ENCODE results near the gene BCAS3. TPM values are rescaled to one million over a fixed set of nuclear protein-coding genes. Genes with fewer than 3 reads are reported as not detected.

Gene BCAS3
- total RNA-seq, 2 experiments from 2014 or later: 13.4 to 14.5 TPM

- Histone ChIP-seq H4K20me1 (ENCODE audit: insufficient read depth, low read length) (no peaks in the 10 kb centered on the region), H3K9me3 (ENCODE audit: low read length) (no peaks in the 10 kb centered on the region), H3K79me2 (ENCODE audit: insufficient read depth, low read depth, low read length) (no peaks in the 10 kb centered on the region), H3K4me2 (ENCODE audit: low read length) (no peak overlapping the region), H3K27ac (ENCODE audit: low read depth, low read length, poor library complexity, severe bottlenecking) (no peak overlapping the region), H3K9me2 (ENCODE audit: insufficient read depth, low read length) (no peaks in the 10 kb centered on the region), H3K4me3 (ENCODE audit: low read depth, low read length, poor library complexity, severe bottlenecking) (no peak overlapping the region), H2AFZ (ENCODE audit: low read length) (no peak overlapping the region), H3K36me3 (ENCODE audit: insufficient read depth, low read length) (no peaks in the 10 kb centered on the region), H3K4me1 (ENCODE audit: insufficient read depth, low read length, poor library complexity, severe bottlenecking) (no peaks in the 10 kb centered on the region)
- intact Hi-C loops (cut with micrococcal nuclease; ENCODE audit: unreplicated experiment): no loop called here
- no peak for TF ChIP-seq CTCF (conservative IDR thresholded peaks at IDR 0.05; ENCODE audit: low read length)
- TF ChIP-seq EZH2phosphoT487 (IDR thresholded peaks at IDR 0.05; ENCODE audit: borderline replicate concordance, low read depth, low read length): no peak
- no TSS peak for BruUV-seq (replicated peaks)
- no peak for DNase-seq (ENCODE audit: low spot score)
- CTCF ChIA-PET (ENCODE audit: unreplicated experiment): no interaction called here
- POLR2A ChIA-PET: interaction anchor here (0.6 kb wide), 1 partner anchor 53 kb away, joined by 3 read pairs; no protein-coding TSS in a partner anchor
Measured at GRCh38 chr17:61208301-61209105, 530.9 kb downstream of the BCAS3 start.

- Histone ChIP-seq H3K9me2 (ENCODE audit: insufficient read depth, low read length) (no peaks in the 10 kb centered on the region), H3K4me1 (ENCODE audit: insufficient read depth, low read length, poor library complexity, severe bottlenecking) (no peaks in the 10 kb centered on the region), H3K4me2 (ENCODE audit: low read length) (no peak overlapping the region), H3K9me3 (ENCODE audit: low read length) (no peaks in the 10 kb centered on the region), H4K20me1 (ENCODE audit: insufficient read depth, low read length) (no peaks in the 10 kb centered on the region), H3K27ac (ENCODE audit: low read depth, low read length, poor library complexity, severe bottlenecking) (no peak overlapping the region), H2AFZ (ENCODE audit: low read length) (no peak overlapping the region), H3K36me3 (ENCODE audit: insufficient read depth, low read length) (no peaks in the 10 kb centered on the region), H3K4me3 (ENCODE audit: low read depth, low read length, poor library complexity, severe bottlenecking) (no peak overlapping the region), H3K79me2 (ENCODE audit: insufficient read depth, low read depth, low read length) (no peaks in the 10 kb centered on the region)
- intact Hi-C loops (cut with micrococcal nuclease; ENCODE audit: unreplicated experiment): no loop called here
- DNase-seq (ENCODE audit: low spot score): no peak
- BruUV-seq (replicated peaks): no TSS peak
- POLR2A ChIA-PET: interaction anchor here (0.6 kb wide), 1 partner anchor 52 kb away, joined by 3 read pairs; no protein-coding TSS in a partner anchor
- CTCF ChIA-PET (ENCODE audit: unreplicated experiment): no interaction called here
- TF ChIP-seq CTCF (conservative IDR thresholded peaks at IDR 0.05; ENCODE audit: low read length): no peak
- TF ChIP-seq EZH2phosphoT487 (IDR thresholded peaks at IDR 0.05; ENCODE audit: borderline replicate concordance, low read depth, low read length): no peak
Measured at GRCh38 chr17:61209106-61209439, 531.4 kb downstream of the BCAS3 start.

DNA sequence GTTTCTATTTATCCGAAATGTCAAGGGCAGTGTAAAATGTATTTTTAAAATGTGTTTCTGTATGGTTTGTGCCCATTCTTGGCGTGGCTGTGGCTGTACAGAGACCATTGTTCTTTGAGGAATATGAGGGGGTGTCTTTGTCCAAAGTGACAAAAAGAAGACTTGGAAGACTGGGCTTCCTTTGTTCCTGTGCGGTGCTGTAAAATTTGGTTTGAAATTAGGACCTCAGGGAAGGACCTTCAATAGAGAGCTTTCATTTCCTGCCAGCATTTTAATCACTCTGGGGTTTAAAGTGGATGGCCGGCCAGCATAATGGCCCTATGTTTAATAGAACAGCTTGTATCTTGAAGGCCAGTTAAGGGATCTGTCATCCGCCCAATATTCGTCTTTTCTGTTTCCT is 531.9 kb downstream of the BCAS3 start:
- CTCF ChIA-PET (ENCODE audit: unreplicated experiment): no interaction called here

More for the DNA sequence above, 531.9 kb downstream of the BCAS3 start:
- no TSS peak for BruUV-seq (replicated peaks)
- H3K9me2 ChIP-seq (ENCODE audit: insufficient read depth, low read length): no peaks in the 10 kb centered on the region
- H4K20me1 ChIP-seq (ENCODE audit: insufficient read depth, low read length): no peaks in the 10 kb centered on the region
- no peak for DNase-seq (ENCODE audit: low spot score)
- TF ChIP-seq CTCF (conservative IDR thresholded peaks at IDR 0.05; ENCODE audit: low read length) (no peak), EZH2phosphoT487 (IDR thresholded peaks at IDR 0.05; ENCODE audit: borderline replicate concordance, low read depth, low read length) (no peak)
- H3K27ac ChIP-seq (ENCODE audit: low read depth, low read length, poor library complexity, severe bottlenecking): no peak overlapping the region
- no peaks in the 10 kb centered on the region for H3K79me2 ChIP-seq (ENCODE audit: insufficient read depth, low read depth, low read length)
- H3K9me3 ChIP-seq (ENCODE audit: low read length): no peaks in the 10 kb centered on the region
- H3K4me1 ChIP-seq (ENCODE audit: insufficient read depth, low read length, poor library complexity, severe bottlenecking): no peaks in the 10 kb centered on the region
- POLR2A ChIA-PET: interaction anchor here (0.6 kb wide), 1 partner anchor 52 kb away, joined by 3 read pairs; no protein-coding TSS in a partner anchor
- intact Hi-C loops (cut with micrococcal nuclease; ENCODE audit: unreplicated experiment): no loop called here
- no peak overlapping the region for H3K4me2 ChIP-seq (ENCODE audit: low read length)
- H3K36me3 ChIP-seq (ENCODE audit: insufficient read depth, low read length): no peaks in the 10 kb centered on the region
- H2AFZ ChIP-seq (ENCODE audit: low read length): no peak overlapping the region
- H3K4me3 ChIP-seq (ENCODE audit: low read depth, low read length, poor library complexity, severe bottlenecking): no peak overlapping the region
